ENCODE results near the gene C2CD4D.
"Not testable (repeated sequence)": the region's sequence is repeated elsewhere in the genome, so short reads cannot be mapped to it uniquely, and the experiment has no call there.

The C2CD4D gene

GRCh38 chr1:151875419-151876097 lies 35.9 kb upstream of the C2CD4D start:
- no peaks in the 10 kb centered on the region for H3K9me3 ChIP-seq (ENCODE audit: control insufficient read depth, low read length)
- H3K4me3 ChIP-seq (ENCODE audit: insufficient read depth, low read depth, low read length, poor library complexity, severe bottlenecking), result no peak overlapping the region
- H3K27me3 ChIP-seq (replicated peaks; ENCODE audit: control insufficient read depth, insufficient read depth, low read length, poor library complexity, severe bottlenecking), result no peaks in the 10 kb centered on the region
- no peak overlapping the region for H3K27ac ChIP-seq (ENCODE audit: insufficient read depth, low read length, poor library complexity, severe bottlenecking)
- peaks cover 7% of the 10 kb centered on the region for H3K36me3 ChIP-seq (ENCODE audit: control insufficient read depth, insufficient read depth, low read length)
- H3K4me1 ChIP-seq (ENCODE audit: control insufficient read depth, insufficient read depth, low read length, poor library complexity, severe bottlenecking), result no peaks in the 10 kb centered on the region
- DNase-seq, result no peak

DNA sequence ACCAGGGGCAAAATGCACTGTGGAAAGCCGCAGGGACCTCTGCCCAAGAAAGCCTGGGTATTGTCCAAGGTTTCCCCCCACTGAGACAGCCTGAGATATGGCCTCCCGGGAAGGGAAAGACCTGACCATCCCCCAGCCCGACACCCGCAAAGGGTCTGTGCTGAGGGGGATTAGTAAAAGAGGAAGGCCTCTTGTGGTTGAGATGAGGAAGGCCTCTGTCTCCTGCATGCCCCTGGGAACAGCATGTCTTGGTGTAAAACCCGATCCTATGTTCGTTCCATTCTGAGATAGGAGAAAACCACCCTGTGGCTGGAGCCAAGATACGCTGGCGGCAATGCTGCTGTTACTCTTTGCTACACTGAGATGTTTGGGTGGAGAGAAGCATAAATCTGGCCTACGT lies 33.2 kb upstream of the C2CD4D start:
- H3K27ac ChIP-seq (ENCODE audit: insufficient read depth, low read length, poor library complexity, severe bottlenecking); H3K9me3 ChIP-seq (ENCODE audit: control insufficient read depth, low read length); H3K36me3 ChIP-seq (ENCODE audit: control insufficient read depth, insufficient read depth, low read length); H3K27me3 ChIP-seq (replicated peaks; ENCODE audit: control insufficient read depth, insufficient read depth, low read length, poor library complexity, severe bottlenecking); H3K4me1 ChIP-seq (ENCODE audit: control insufficient read depth, insufficient read depth, low read length, poor library complexity, severe bottlenecking); DNase-seq; H3K4me3 ChIP-seq (ENCODE audit: insufficient read depth, low read depth, low read length, poor library complexity, severe bottlenecking): not testable (repeated sequence)

- no peak for DNase-seq
- peaks cover 7% of the 10 kb centered on the region for H3K36me3 ChIP-seq (ENCODE audit: control insufficient read depth, insufficient read depth, low read length)
- no peaks in the 10 kb centered on the region for H3K27me3 ChIP-seq (replicated peaks; ENCODE audit: control insufficient read depth, insufficient read depth, low read length, poor library complexity, severe bottlenecking)
- no peaks in the 10 kb centered on the region for H3K9me3 ChIP-seq (ENCODE audit: control insufficient read depth, low read length)
- no peak overlapping the region for H3K4me3 ChIP-seq (ENCODE audit: insufficient read depth, low read depth, low read length, poor library complexity, severe bottlenecking)
- no peak overlapping the region for H3K27ac ChIP-seq (ENCODE audit: insufficient read depth, low read length, poor library complexity, severe bottlenecking)
- no peaks in the 10 kb centered on the region for H3K4me1 ChIP-seq (ENCODE audit: control insufficient read depth, insufficient read depth, low read length, poor library complexity, severe bottlenecking)
Observed at GRCh38 chr1:151871284-151872030, 31.8 kb upstream of the C2CD4D start.

DNA sequence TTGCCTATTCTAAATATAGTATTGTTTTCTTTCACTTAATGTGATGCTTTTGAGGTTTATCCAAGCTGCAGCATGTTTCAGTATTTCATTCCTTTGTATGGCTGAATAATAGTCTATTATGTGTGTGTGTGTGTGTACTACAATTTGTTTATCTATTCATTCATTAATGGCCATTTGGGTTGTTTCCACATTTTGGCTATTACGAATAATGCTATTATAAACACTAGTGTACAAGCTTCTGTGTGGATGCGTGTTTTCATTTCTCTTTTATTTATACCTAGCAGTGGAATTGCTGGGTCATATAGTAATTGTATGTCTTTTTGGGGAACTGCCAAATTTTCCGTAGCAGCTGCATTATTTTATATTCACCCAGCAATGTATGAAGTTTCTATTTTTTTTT lies 28.9 kb upstream of the C2CD4D start:
- Histone ChIP-seq H3K27me3 (replicated peaks; ENCODE audit: control insufficient read depth, insufficient read depth, low read length, poor library complexity, severe bottlenecking) (no peaks in the 10 kb centered on the region), H3K27ac (ENCODE audit: insufficient read depth, low read length, poor library complexity, severe bottlenecking) (no peak overlapping the region), H3K9me3 (ENCODE audit: control insufficient read depth, low read length) (no peaks in the 10 kb centered on the region), H3K4me3 (ENCODE audit: insufficient read depth, low read depth, low read length, poor library complexity, severe bottlenecking) (no peak overlapping the region), H3K4me1 (ENCODE audit: control insufficient read depth, insufficient read depth, low read length, poor library complexity, severe bottlenecking) (no peaks in the 10 kb centered on the region), H3K36me3 (ENCODE audit: control insufficient read depth, insufficient read depth, low read length) (peaks cover under 1% of the 10 kb centered on the region)
- no peak for DNase-seq

GRCh38 chr1:151867765-151868411 lies 28.3 kb upstream of the C2CD4D start:
- no peaks in the 10 kb centered on the region for H3K9me3 ChIP-seq (ENCODE audit: control insufficient read depth, low read length)
- no peak overlapping the region for H3K4me3 ChIP-seq (ENCODE audit: insufficient read depth, low read depth, low read length, poor library complexity, severe bottlenecking)
- no peaks in the 10 kb centered on the region for H3K36me3 ChIP-seq (ENCODE audit: control insufficient read depth, insufficient read depth, low read length)
- H3K27ac ChIP-seq (ENCODE audit: insufficient read depth, low read length, poor library complexity, severe bottlenecking), result no peak overlapping the region
- no peaks in the 10 kb centered on the region for H3K4me1 ChIP-seq (ENCODE audit: control insufficient read depth, insufficient read depth, low read length, poor library complexity, severe bottlenecking)
- no peak for DNase-seq
- no peaks in the 10 kb centered on the region for H3K27me3 ChIP-seq (replicated peaks; ENCODE audit: control insufficient read depth, insufficient read depth, low read length, poor library complexity, severe bottlenecking)

DNA sequence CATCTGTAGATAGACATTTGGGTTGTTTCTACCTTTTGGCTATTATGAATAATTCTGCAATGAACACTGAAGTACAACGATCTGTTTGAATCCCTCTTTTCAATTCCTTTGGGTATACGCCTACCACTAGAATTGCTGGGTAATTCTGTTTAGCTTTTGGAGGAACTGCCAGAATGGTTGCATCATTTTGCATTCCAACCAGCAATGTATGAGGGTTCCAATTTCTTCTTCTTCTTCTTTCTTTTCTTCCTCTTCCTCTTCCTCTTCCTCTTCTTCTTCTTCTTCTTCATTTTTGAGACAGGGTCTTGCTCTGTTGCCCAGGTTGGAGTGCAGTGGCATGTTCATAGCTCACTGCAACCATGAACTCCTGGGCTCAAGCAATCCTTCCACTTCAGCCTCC lies 27.7 kb upstream of the C2CD4D start:
- no peak for DNase-seq
- Histone ChIP-seq H3K27me3 (replicated peaks; ENCODE audit: control insufficient read depth, insufficient read depth, low read length, poor library complexity, severe bottlenecking) (no peaks in the 10 kb centered on the region), H3K4me3 (ENCODE audit: insufficient read depth, low read depth, low read length, poor library complexity, severe bottlenecking) (no peak overlapping the region), H3K36me3 (ENCODE audit: control insufficient read depth, insufficient read depth, low read length) (no peaks in the 10 kb centered on the region), H3K4me1 (ENCODE audit: control insufficient read depth, insufficient read depth, low read length, poor library complexity, severe bottlenecking) (no peaks in the 10 kb centered on the region), H3K9me3 (ENCODE audit: control insufficient read depth, low read length) (no peaks in the 10 kb centered on the region), H3K27ac (ENCODE audit: insufficient read depth, low read length, poor library complexity, severe bottlenecking) (no peak overlapping the region)

DNA sequence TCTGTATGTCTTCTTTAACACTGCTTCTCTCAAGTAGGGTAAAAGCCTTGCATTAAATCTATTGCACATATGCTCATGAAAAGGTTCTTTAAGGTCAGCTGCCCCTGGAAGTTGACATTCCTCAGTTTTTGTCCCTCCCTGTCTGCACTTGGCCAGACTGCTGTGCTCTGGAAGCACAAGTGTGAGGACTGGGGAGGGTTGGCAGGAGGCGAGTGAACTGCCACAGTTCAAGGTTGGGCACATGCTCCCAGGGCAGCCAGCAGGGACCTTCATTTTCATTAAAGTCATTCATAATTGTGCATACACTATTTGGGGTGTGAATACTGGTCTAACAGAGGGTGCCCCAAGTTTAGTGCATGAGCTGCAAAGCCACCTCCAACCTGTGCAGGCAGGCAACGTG lies 24.8 kb upstream of the C2CD4D start:
- Histone ChIP-seq H3K4me1 (ENCODE audit: control insufficient read depth, insufficient read depth, low read length, poor library complexity, severe bottlenecking) (no peaks in the 10 kb centered on the region), H3K36me3 (ENCODE audit: control insufficient read depth, insufficient read depth, low read length) (no peaks in the 10 kb centered on the region), H3K9me3 (ENCODE audit: control insufficient read depth, low read length) (no peaks in the 10 kb centered on the region), H3K27me3 (replicated peaks; ENCODE audit: control insufficient read depth, insufficient read depth, low read length, poor library complexity, severe bottlenecking) (no peaks in the 10 kb centered on the region), H3K4me3 (ENCODE audit: insufficient read depth, low read depth, low read length, poor library complexity, severe bottlenecking) (no peak overlapping the region), H3K27ac (ENCODE audit: insufficient read depth, low read length, poor library complexity, severe bottlenecking) (no peak overlapping the region)
- no peak for DNase-seq

DNA sequence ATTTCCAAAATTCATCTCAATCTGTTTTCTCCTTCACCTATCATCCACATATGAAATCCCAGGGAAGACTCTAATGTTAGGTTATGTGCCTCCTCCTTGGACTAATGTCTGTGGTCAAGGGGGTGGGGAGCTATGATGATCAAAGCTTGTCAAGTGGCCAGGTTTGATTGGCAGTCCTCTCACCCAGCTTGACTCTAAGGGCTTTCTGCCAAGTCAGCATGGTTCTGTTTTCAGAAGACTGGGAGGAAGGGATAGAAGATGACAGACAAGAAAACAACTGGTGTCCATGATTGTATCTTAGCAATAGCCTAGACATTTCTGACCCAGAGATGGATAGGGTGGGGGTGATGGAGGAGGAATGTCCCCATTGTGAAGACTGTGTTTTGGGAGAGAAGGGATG lies 23.0 kb upstream of the C2CD4D start:
- DNase-seq, result no peak
- Histone ChIP-seq H3K9me3 (ENCODE audit: control insufficient read depth, low read length) (no peaks in the 10 kb centered on the region), H3K36me3 (ENCODE audit: control insufficient read depth, insufficient read depth, low read length) (no peaks in the 10 kb centered on the region), H3K4me3 (ENCODE audit: insufficient read depth, low read depth, low read length, poor library complexity, severe bottlenecking) (no peak overlapping the region), H3K27me3 (replicated peaks; ENCODE audit: control insufficient read depth, insufficient read depth, low read length, poor library complexity, severe bottlenecking) (no peaks in the 10 kb centered on the region), H3K27ac (ENCODE audit: insufficient read depth, low read length, poor library complexity, severe bottlenecking) (no peak overlapping the region), H3K4me1 (ENCODE audit: control insufficient read depth, insufficient read depth, low read length, poor library complexity, severe bottlenecking) (no peaks in the 10 kb centered on the region)

- H3K27me3 ChIP-seq (replicated peaks; ENCODE audit: control insufficient read depth, insufficient read depth, low read length, poor library complexity, severe bottlenecking), result no peaks in the 10 kb centered on the region
- H3K4me3 ChIP-seq (ENCODE audit: insufficient read depth, low read depth, low read length, poor library complexity, severe bottlenecking), result no peak overlapping the region
- DNase-seq, result no peak
- H3K4me1 ChIP-seq (ENCODE audit: control insufficient read depth, insufficient read depth, low read length, poor library complexity, severe bottlenecking), result no peaks in the 10 kb centered on the region
- H3K27ac ChIP-seq (ENCODE audit: insufficient read depth, low read length, poor library complexity, severe bottlenecking), result no peak overlapping the region
- H3K9me3 ChIP-seq (ENCODE audit: control insufficient read depth, low read length), result no peaks in the 10 kb centered on the region
- H3K36me3 ChIP-seq (ENCODE audit: control insufficient read depth, insufficient read depth, low read length), result no peaks in the 10 kb centered on the region
Observed at GRCh38 chr1:151860504-151861187, 21.0 kb upstream of the C2CD4D start.

GRCh38 chr1:151859891-151860293 lies 20.3 kb upstream of the C2CD4D start:
- H3K27ac ChIP-seq (ENCODE audit: insufficient read depth, low read length, poor library complexity, severe bottlenecking), result no peak overlapping the region
- no peaks in the 10 kb centered on the region for H3K9me3 ChIP-seq (ENCODE audit: control insufficient read depth, low read length)
- H3K27me3 ChIP-seq (replicated peaks; ENCODE audit: control insufficient read depth, insufficient read depth, low read length, poor library complexity, severe bottlenecking), result no peaks in the 10 kb centered on the region
- no peak overlapping the region for H3K4me3 ChIP-seq (ENCODE audit: insufficient read depth, low read depth, low read length, poor library complexity, severe bottlenecking)
- no peaks in the 10 kb centered on the region for H3K4me1 ChIP-seq (ENCODE audit: control insufficient read depth, insufficient read depth, low read length, poor library complexity, severe bottlenecking)
- H3K36me3 ChIP-seq (ENCODE audit: control insufficient read depth, insufficient read depth, low read length), result no peaks in the 10 kb centered on the region
- DNase-seq, result no peak

All from effector memory CD4-positive, alpha-beta T cell (primary cell).